Measurements from ENCODE around the gene RAB44. TPM values are rescaled to one million over a fixed set of nuclear protein-coding genes. Genes with fewer than 3 reads are reported as not detected.
"Not testable (repeated sequence)": the region's sequence is repeated elsewhere in the genome, so short reads cannot be mapped to it uniquely, and the experiment has no call there.

The RAB44 gene
- total RNA-seq, 2 donors from 2014 or later: 4.1 to 7.9 TPM

GRCh38 chr6:36700831-36701230 lies 3.2 kb downstream of the RAB44 start:
- ATAC-seq: no peak
- Mint-ChIP-seq H3K4me3 (no peak overlapping the region), H3K36me3 (no peaks in the 10 kb centered on the region), H3K27ac (peak overlapping the region in 1 of 2 donors; percentile 76), H3K9me3 (no peaks in the 10 kb centered on the region), H3K4me1 (ENCODE audit: low read depth in 2 of 2) (peaks cover 25 to 41% of the 10 kb centered on the region in 2 donors), H3K27me3 (peaks cover 0 to 5% of the 10 kb centered on the region in 2 donors)
- DNase-seq (ENCODE audit: low spot score): no peak

- no peak for DNase-seq (ENCODE audit: low spot score)
- peak; percentile 8 to 45 for ATAC-seq
- H3K27me3 Mint-ChIP-seq: peaks cover 0 to 5% of the 10 kb centered on the region in 2 donors
- H3K4me3 Mint-ChIP-seq: no peak overlapping the region
- H3K4me1 Mint-ChIP-seq (ENCODE audit: low read depth in 2 of 2): peaks cover 22 to 37% of the 10 kb centered on the region in 2 donors
- H3K9me3 Mint-ChIP-seq: no peaks in the 10 kb centered on the region
- H3K27ac Mint-ChIP-seq: peak overlapping the region; percentile 23 to 76
- no peaks in the 10 kb centered on the region for H3K36me3 Mint-ChIP-seq
Measured at GRCh38 chr6:36701401-36701991, 3.9 kb downstream of the RAB44 start.

DNA sequence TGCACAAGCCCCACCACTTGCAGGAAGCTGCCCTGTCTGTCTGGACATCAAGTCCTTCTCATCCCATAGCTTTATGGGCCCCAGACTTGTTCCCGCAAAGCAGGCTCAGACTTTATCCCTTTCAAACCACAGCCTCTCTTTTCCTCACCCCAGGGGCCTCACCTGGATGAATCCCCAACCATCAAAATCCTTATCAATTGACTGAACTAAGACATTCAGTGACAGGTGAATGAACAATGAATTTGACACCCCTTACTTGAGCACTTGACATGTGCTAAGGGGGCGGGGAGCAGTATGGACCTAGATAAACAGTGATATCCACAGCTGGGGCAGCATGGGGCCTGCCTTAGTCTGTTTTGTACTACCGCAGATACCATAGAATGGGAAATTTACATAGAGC lies 5.0 kb downstream of the RAB44 start:
- peak overlapping the region in 1 of 2 donors; percentile 81 for H3K27ac Mint-ChIP-seq
- H3K4me1 Mint-ChIP-seq (ENCODE audit: low read depth in 2 of 2): peaks cover 10 to 26% of the 10 kb centered on the region in 2 donors
- no peaks in the 10 kb centered on the region for H3K9me3 Mint-ChIP-seq
- H3K4me3 Mint-ChIP-seq: no peak overlapping the region
- no peaks in the 10 kb centered on the region for H3K36me3 Mint-ChIP-seq
- no peak for ATAC-seq
- H3K27me3 Mint-ChIP-seq: peaks cover 0 to 5% of the 10 kb centered on the region in 2 donors
- no peak for DNase-seq (ENCODE audit: low spot score)

- DNase-seq (ENCODE audit: low spot score) (no peak), ATAC-seq (no peak)
- Mint-ChIP-seq H3K9me3 (no peaks in the 10 kb centered on the region), H3K36me3 (no peaks in the 10 kb centered on the region), H3K27ac (peak overlapping the region in 1 of 2 donors; percentile 81), H3K4me1 (ENCODE audit: low read depth in 2 of 2) (peaks cover 7 to 22% of the 10 kb centered on the region in 2 donors), H3K27me3 (peaks cover 0 to 5% of the 10 kb centered on the region in 2 donors), H3K4me3 (no peak overlapping the region)
Measured at GRCh38 chr6:36703081-36703606, 5.5 kb downstream of the RAB44 start.

DNA sequence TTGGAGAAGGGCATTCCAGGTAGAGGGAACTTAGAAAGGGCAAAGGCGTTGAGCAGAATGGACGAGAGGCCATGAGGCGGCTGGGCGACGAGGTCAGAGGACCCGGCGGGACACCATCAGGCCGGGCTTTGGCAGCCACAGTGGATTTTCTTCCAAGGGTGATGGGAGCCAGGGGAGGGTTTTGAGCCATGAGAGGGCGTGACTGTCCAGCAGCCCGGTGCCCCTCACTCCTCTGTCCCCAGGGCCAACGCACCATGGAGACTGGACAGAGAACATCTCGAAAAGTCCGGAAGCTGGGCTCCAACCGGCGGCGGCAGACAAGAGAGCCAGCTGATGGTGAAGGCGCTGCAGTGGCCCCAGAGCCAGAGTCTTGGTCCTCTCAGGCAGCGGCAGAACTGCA lies 6.4 kb downstream of the RAB44 start:
- Mint-ChIP-seq H3K9me3 (no peaks in the 10 kb centered on the region), H3K36me3 (no peaks in the 10 kb centered on the region), H3K4me3 (no peak overlapping the region), H3K27ac (peak overlapping the region in 1 of 2 donors; percentile 81), H3K4me1 (ENCODE audit: low read depth in 2 of 2) (peaks cover 0 to 15% of the 10 kb centered on the region in 2 donors), H3K27me3 (peaks cover 0 to 5% of the 10 kb centered on the region in 2 donors)
- DNase-seq (ENCODE audit: low spot score) (no peak), ATAC-seq (no peak)

DNA sequence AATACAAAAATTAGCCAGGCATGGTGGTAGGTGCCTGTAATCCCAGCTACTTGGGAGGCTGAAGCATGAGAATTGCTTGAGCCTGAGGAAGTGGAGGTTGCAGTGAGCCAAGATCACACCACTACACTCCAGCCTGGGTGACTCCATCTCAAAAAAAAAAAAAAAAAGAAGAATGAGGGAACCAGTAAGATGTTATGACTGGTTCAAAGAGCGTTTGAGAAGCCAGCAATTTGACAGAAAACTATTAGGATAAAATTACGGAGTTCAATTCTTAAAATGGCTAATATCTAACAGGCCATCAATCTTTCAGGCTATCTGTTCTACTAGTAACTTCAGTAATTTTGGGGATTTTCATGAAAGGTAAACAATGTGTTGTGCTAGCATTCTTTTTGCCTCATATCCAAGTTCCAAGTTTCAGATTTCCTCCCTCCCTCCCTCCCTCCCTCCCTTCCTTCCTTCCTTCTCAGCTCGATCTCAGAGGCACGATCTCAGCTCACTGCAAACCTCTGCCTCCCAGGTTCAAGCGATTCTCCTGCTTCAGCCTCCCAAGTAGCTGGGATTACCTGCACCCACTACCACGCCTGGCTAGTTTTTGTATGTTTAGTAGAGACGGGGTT lies 7.4 kb downstream of the RAB44 start:
- not testable (repeated sequence) for H3K36me3 Mint-ChIP-seq; H3K4me3 Mint-ChIP-seq; H3K9me3 Mint-ChIP-seq; H3K27me3 Mint-ChIP-seq; H3K27ac Mint-ChIP-seq; DNase-seq (ENCODE audit: low spot score); ATAC-seq
- peaks cover 0 to 10% of the 10 kb centered on the region in 2 donors for H3K4me1 Mint-ChIP-seq (ENCODE audit: low read depth in 2 of 2)

- Mint-ChIP-seq H3K27ac (no peak overlapping the region), H3K27me3 (peaks cover 0 to 5% of the 10 kb centered on the region in 2 donors), H3K9me3 (no peaks in the 10 kb centered on the region), H3K4me3 (no peak overlapping the region), H3K4me1 (ENCODE audit: low read depth in 2 of 2) (peaks cover 0 to 3% of the 10 kb centered on the region in 2 donors), H3K36me3 (no peaks in the 10 kb centered on the region)
- ATAC-seq (no peak), DNase-seq (ENCODE audit: low spot score) (no peak)
Measured at GRCh38 chr6:36706339-36706738, 8.7 kb downstream of the RAB44 start.

DNA sequence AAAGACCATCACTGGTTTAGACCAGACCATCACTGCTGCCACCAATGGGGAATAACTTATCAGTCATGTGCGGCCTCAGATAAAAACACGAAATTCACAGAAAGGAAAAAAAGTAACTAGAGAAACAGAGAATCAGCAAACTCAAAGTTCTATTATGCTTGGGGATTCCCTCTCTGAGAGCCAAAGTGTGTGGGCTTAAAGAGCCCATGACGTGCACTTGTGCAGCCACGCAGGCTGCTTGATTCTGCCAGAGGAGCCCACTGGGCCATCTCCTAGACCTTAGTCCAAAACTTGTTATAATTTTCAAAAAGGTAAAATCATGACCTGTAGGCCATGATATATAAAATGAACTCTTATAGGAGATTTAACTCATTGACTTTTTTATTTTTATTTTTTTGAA lies 15.2 kb downstream of the RAB44 start:
- H3K4me3 Mint-ChIP-seq: no peak overlapping the region

DNA sequence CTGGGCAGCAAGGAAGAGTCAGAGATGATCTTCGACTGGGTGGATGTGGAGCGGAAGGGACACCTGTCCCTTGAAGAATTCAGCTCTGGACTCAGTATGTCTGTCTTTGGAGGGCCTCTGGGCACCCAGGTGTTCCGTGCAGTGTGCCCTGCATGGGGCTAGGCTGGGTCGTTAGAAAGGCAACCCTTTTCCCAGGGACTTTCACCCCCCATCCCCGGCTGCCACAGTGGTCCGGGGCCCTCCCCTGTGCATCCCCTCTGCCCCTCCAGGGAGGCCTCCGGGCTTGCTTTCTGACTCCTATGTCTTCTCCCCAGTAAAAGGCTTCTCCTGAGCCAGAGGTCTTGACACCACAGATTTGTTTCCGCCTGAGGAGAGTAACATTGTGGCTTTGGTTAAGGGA lies 16.2 kb downstream of the RAB44 start:
- Mint-ChIP-seq H3K27ac (peak overlapping the region in 1 of 2 donors; percentile 79), H3K4me3 (no peak overlapping the region), H3K36me3 (no peaks in the 10 kb centered on the region), H3K27me3 (no peaks in the 10 kb centered on the region), H3K4me1 (ENCODE audit: low read depth in 2 of 2) (peaks cover 0 to 4% of the 10 kb centered on the region in 2 donors), H3K9me3 (no peaks in the 10 kb centered on the region)
- ATAC-seq (no peak), DNase-seq (ENCODE audit: low spot score) (no peak)

More for the DNA sequence above, 15.2 kb downstream of the RAB44 start:
- H3K27me3 Mint-ChIP-seq: no peaks in the 10 kb centered on the region
- peak overlapping the region in 1 of 2 donors; percentile 79 for H3K27ac Mint-ChIP-seq
- no peak for DNase-seq (ENCODE audit: low spot score)
- no peak for ATAC-seq
- H3K36me3 Mint-ChIP-seq: no peaks in the 10 kb centered on the region
- no peaks in the 10 kb centered on the region for H3K9me3 Mint-ChIP-seq
- H3K4me1 Mint-ChIP-seq (ENCODE audit: low read depth in 2 of 2): peaks cover 0 to 4% of the 10 kb centered on the region in 2 donors

- Mint-ChIP-seq H3K4me3 (no peak overlapping the region), H3K27ac (no peak overlapping the region), H3K9me3 (no peaks in the 10 kb centered on the region), H3K36me3 (no peaks in the 10 kb centered on the region), H3K27me3 (no peaks in the 10 kb centered on the region), H3K4me1 (ENCODE audit: low read depth in 2 of 2) (peaks cover 0 to 4% of the 10 kb centered on the region in 2 donors)
- ATAC-seq (no peak), DNase-seq (ENCODE audit: low spot score) (no peak)
Measured at GRCh38 chr6:36714511-36714910, 16.9 kb downstream of the RAB44 start.

DNA sequence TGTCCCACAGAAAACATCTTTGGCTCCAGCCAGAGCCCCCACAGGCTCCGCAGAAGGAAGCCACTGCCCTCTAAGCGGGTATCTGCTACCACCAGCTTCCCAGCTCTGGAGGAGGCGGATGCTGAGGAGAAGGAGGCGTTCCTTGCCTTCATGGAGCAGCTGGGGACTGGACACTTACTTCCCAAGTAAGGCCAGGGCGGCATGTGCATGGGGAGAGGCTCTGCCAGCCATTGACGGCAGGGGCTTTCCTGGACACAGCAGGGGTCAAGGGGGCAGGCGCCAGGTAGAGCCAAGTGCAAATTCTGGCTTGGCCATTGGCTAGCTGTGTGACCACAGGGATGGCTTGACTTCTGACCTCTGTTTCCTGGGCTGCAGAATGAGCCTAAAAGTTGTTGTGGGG lies 17.8 kb downstream of the RAB44 start:
- Mint-ChIP-seq H3K4me3 (no peak overlapping the region), H3K9me3 (no peaks in the 10 kb centered on the region)

GRCh38 chr6:36716476-36717093 lies 19.0 kb downstream of the RAB44 start:
- no peaks in the 10 kb centered on the region for H3K9me3 Mint-ChIP-seq
- no peaks in the 10 kb centered on the region for H3K36me3 Mint-ChIP-seq
- H3K4me3 Mint-ChIP-seq: no peak overlapping the region
- DNase-seq (ENCODE audit: low spot score) (peak; percentile 18), ATAC-seq (no peak)
- H3K4me1 Mint-ChIP-seq (ENCODE audit: low read depth in 2 of 2): peaks cover 0 to 7% of the 10 kb centered on the region in 2 donors
- peak overlapping the region in 1 of 2 donors; percentile 45 for H3K27ac Mint-ChIP-seq
- no peaks in the 10 kb centered on the region for H3K27me3 Mint-ChIP-seq

More for the DNA sequence above, 17.8 kb downstream of the RAB44 start:
- Mint-ChIP-seq H3K27me3 (no peaks in the 10 kb centered on the region), H3K4me1 (ENCODE audit: low read depth in 2 of 2) (peaks cover 0 to 4% of the 10 kb centered on the region in 2 donors), H3K27ac (no peak overlapping the region), H3K36me3 (no peaks in the 10 kb centered on the region)
- ATAC-seq (no peak), DNase-seq (ENCODE audit: low spot score) (no peak)

DNA sequence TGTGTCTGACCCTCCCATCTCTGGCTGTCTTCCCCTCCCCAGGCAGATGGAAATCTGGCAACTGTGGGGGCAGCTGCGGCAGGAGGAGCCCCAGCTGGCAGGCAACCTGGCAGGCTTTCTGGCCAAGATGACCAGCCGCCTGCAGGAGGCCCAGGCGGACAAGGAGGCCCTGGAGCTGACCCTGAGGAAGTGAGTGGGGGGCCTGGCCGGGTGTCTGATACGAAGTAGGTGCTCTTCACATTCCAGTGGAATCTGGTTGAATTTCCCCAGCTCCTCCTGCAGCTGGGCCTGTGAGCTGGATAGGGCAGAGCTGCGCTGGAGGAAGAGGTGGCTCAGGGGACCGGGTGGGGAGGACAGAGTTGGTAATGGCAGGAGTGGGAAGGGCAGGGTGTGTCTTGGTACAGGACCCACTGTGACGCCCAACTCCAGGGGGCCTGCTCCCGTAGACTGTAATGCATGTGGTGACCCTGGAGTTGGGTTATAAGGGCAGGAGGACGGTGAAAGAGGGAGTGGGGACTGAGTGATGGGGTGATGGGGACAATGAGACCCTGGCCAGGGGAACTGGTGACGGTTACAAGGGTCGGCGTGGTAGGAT lies 19.7 kb downstream of the RAB44 start:
- H3K36me3 Mint-ChIP-seq: no peaks in the 10 kb centered on the region
- DNase-seq (ENCODE audit: low spot score) (peak; percentile 25), ATAC-seq (no peak)
- peak overlapping the region in 1 of 2 donors; percentile 45 for H3K27ac Mint-ChIP-seq
- no peaks in the 10 kb centered on the region for H3K9me3 Mint-ChIP-seq
- H3K4me1 Mint-ChIP-seq (ENCODE audit: low read depth in 2 of 2): peaks cover 0 to 5% of the 10 kb centered on the region in 2 donors
- no peaks in the 10 kb centered on the region for H3K27me3 Mint-ChIP-seq
- H3K4me3 Mint-ChIP-seq: no peak overlapping the region

All from natural killer cell treated with Interleukin-12 subunit alpha and Interleukin-12 subunit beta and Interleukin-15 and Interleukin-18, amount 100 ng/mL, for 72 hours (primary cell).